ENCODE measurements around the gene PPP2R3B.

DNA sequence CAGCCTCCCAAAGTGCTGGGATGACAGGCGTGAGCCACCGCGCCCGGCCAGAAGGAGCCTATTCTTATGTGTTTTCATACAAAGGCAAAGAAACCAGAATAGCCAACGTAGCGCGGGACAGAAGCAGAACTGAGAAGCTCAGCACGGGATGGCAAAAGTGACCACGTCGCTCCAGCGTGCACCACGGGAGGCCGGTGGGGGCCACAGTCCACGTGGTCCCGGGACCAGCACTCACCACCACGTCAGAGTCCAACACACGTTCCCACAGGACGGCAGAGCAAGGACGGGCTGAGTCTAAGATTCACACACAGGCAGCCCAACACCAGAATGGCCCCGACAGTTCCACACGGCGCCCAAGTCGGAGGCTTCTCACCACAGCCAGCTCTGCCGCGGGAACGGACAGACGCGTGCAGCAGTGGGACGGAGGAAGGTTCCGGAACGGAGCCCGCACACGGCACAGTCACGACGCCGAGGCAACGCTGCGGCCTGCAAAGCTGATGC lies 49.3 kb downstream of the PPP2R3B start:
- TF ChIP-seq, protein P1, sequence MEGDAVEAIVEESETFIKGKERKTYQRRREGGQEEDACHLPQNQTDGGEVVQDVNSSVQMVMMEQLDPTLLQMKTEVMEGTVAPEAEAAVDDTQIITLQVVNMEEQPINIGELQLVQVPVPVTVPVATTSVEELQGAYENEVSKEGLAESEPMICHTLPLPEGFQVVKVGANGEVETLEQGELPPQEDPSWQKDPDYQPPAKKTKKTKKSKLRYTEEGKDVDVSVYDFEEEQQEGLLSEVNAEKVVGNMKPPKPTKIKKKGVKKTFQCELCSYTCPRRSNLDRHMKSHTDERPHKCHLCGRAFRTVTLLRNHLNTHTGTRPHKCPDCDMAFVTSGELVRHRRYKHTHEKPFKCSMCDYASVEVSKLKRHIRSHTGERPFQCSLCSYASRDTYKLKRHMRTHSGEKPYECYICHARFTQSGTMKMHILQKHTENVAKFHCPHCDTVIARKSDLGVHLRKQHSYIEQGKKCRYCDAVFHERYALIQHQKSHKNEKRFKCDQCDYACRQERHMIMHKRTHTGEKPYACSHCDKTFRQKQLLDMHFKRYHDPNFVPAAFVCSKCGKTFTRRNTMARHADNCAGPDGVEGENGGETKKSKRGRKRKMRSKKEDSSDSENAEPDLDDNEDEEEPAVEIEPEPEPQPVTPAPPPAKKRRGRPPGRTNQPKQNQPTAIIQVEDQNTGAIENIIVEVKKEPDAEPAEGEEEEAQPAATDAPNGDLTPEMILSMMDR (conservative IDR thresholded peaks at IDR 0.05 in 1 of 2, IDR thresholded peaks at IDR 0.05 in 1 of 2; ENCODE audit: extremely low read depth in 1 of 2, insufficient read depth in 1 of 2, low read depth in 1 of 2, low read length in 2 of 2) = no peak
- TF ChIP-seq EZH2 (IDR thresholded peaks at IDR 0.05; ENCODE audit: borderline replicate concordance, low read length) = no peak

Measured in mammary epithelial cell (primary cell).